Peyer's patch (tissue), 4 donors: ENCODE measurements around the gene FN3K. TPM values are rescaled to one million over a fixed set of nuclear protein-coding genes. Genes with fewer than 3 reads are reported as not detected.
A peak's percentile ranks its signal among the peaks of the same experiment; 100 is the strongest.
"Not testable (repeated sequence)": the region's sequence is repeated elsewhere in the genome, so short reads cannot be mapped to it uniquely, and the experiment has no call there.

Source experiments
- DNase-seq, 3 donors: peaks; one replicate each; pipeline ENCODE4 v3.0.0-alpha.2; 2017 to 2019
- H3K27ac ChIP-seq, 4 donors: fragments of 200-600 bp; sonication (generic); one replicate each; pipeline ENCODE4 v1.5.1; 2016 to 2019
- H3K27me3 ChIP-seq, 2 donors: fragments of 200-600 bp; sonication (generic); one replicate each; pipeline ENCODE4 v1.5.1; 2019
- H3K36me3 ChIP-seq, 3 donors: fragments of 200-600 bp; sonication (generic); one replicate each; pipeline ENCODE4 v1.5.1; 2016 to 2019
- H3K4me1 ChIP-seq, 4 donors: fragments of 200-600 bp; sonication (generic); one replicate each; pipeline ENCODE4 v1.5.1; 2016 to 2019
- H3K4me3 ChIP-seq, 4 donors: fragments of 200-600 bp; sonication (generic); 1 replicate in 3 of 4; 2 replicates in 1 of 4; pipeline ENCODE4 v1.5.1; 2016 to 2019; ENCODE audit warnings: mild to moderate bottlenecking in 1 of 4
- H3K9me3 ChIP-seq, 4 donors: fragments of 200-600 bp; sonication (generic); one replicate each; pipeline ENCODE4 v1.5.1; 2016 to 2019; ENCODE audit warnings: mild to moderate bottlenecking in 1 of 4
- POLR2A ChIP-seq, 2 donors: fragments of 450-650 bp; IDR thresholded peaks; one replicate each; pipeline ENCODE4 v1.5.1; 2017; ENCODE audit warnings: antibody characterized with exemption in 2 of 2, mild to moderate bottlenecking in 2 of 2, moderate library complexity in 2 of 2
- total RNA-seq, 4 donors: library from RNA; depleted of rRNA; stranded (reverse); fragments of >200 nt; gene quantifications; one replicate each; pipeline ENCODE4 v1.1.0, GENCODE V29; 2016
- TF ChIP-seq, protein P1 (sequence below), 6 experiments: fragments of 450-650 bp in 4 of 6; fragments of 200-600 bp in 2 of 6; sonication (generic) in 1 of 6; IDR thresholded peaks; one replicate each; pipeline ENCODE4 v1.5.1; 2017 to 2019; ENCODE audit warnings: antibody characterized with exemption in 6 of 6, mild to moderate bottlenecking in 3 of 6, moderate library complexity in 1 of 6

The FN3K gene
- total RNA-seq, 4 donors from 2014 or later = 14.0 to 56.3 (median 23.0) TPM

DNA sequence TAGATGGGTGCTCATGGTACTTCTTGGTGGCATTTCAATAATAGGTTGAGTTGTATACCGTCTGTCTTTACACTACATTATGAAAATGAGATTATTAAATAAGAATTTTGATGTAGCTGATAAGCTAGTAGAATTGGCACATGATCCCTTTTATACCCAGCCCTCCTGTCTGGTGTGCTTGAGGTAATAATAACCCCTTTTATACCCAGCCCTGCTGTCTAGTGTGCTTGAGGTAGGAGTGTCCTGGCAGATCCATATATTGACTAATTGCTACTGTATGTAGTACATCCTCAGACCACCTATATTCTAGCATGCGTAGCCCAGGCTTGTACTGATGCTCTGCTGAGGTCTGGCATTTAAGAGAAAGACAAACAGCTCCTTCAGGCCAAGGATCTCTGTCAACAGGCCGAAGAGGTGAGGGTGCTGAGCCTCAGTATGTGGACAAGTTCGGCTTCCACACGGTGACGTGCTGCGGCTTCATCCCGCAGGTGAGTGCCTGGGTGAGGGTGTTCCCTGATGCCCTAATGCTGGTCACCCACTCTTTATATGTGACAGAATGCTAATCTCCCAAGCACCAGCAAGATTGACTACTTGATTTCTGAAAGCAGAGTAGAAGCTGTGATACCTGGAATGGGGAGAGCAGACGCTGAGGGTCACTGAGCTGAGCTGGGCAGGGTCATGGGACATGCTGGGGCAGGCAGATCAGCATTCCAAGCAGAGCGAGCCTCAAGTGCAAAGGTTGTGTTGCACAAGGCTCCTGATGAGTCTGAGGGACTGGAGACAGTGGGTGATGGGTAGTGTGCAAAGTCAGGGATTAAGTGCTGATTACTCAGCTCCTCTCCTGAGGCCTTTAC, 5.7 kb downstream of the FN3K start:
- H3K4me1 ChIP-seq = peaks cover 0 to 9% (median 0%) of the 10 kb centered on the region in 4 donors
- peaks cover 0 to 41% (median 0%) of the 10 kb centered on the region in 3 donors for H3K36me3 ChIP-seq
- TF ChIP-seq, protein P1, sequence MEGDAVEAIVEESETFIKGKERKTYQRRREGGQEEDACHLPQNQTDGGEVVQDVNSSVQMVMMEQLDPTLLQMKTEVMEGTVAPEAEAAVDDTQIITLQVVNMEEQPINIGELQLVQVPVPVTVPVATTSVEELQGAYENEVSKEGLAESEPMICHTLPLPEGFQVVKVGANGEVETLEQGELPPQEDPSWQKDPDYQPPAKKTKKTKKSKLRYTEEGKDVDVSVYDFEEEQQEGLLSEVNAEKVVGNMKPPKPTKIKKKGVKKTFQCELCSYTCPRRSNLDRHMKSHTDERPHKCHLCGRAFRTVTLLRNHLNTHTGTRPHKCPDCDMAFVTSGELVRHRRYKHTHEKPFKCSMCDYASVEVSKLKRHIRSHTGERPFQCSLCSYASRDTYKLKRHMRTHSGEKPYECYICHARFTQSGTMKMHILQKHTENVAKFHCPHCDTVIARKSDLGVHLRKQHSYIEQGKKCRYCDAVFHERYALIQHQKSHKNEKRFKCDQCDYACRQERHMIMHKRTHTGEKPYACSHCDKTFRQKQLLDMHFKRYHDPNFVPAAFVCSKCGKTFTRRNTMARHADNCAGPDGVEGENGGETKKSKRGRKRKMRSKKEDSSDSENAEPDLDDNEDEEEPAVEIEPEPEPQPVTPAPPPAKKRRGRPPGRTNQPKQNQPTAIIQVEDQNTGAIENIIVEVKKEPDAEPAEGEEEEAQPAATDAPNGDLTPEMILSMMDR (IDR thresholded peaks at IDR 0.05) = no peak
- TF ChIP-seq POLR2A (IDR thresholded peaks at IDR 0.05) = no peak
- H3K27ac ChIP-seq = peak overlapping the region in 2 of 4 donors; percentile 39 to 68
- no peaks in the 10 kb centered on the region for H3K27me3 ChIP-seq
- H3K9me3 ChIP-seq = peaks cover 0 to 6% (median 2%) of the 10 kb centered on the region in 4 donors
- DNase-seq = peak in 2 of 3 donors; percentile 75 to 84
- no peak overlapping the region for H3K4me3 ChIP-seq

DNA sequence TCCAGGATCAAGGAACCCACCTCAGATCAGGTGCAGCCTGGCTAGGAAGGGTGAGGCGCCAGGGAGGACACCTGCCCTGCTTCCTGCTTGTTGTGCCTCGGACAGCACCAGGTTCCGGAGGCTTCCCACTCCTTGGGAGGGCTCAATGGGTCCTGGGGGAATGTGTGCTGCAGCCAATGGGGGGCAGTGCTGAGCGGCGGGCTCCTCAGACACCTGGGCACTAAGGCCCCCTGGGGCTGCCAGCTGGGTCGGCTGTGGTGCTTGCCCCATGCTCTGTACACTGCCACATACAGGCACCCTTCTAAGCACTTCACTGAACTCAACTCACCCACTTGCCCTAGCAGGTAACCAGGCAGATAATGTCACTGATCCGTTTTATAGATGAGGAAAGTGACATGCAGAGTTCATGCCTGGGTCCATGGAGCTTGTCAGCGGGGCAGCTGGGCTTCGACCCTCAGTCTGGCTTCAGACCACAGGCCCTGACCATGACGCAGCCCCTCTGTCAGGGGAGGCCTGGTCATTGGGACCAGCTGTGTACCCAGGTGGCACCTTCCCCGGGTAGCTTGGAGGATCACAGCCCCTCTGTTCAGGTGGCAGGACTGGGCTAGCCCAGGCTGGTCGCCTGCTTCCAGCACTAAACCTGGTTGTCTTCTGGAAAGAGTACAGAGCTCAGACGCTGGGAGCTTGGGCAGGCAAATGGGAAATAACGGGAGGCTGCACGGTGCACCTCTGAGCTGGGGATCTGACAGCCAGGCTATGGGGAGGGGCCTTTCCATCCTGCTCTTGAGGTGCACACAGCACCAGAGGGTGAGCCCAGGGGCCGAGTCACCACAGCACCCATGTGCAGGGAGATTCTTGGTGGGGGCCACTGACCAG, 8.2 kb downstream of the FN3K start:
- Histone ChIP-seq H3K4me3 (no peak overlapping the region), H3K27ac (no peak overlapping the region), H3K36me3 (peaks cover 0 to 41% (median 0%) of the 10 kb centered on the region in 3 donors), H3K9me3 (peaks cover 0 to 6% (median 2%) of the 10 kb centered on the region in 4 donors), H3K4me1 (no peaks in the 10 kb centered on the region), H3K27me3 (no peaks in the 10 kb centered on the region)
- no peak for DNase-seq
- TF ChIP-seq, protein P1 (IDR thresholded peaks at IDR 0.05) = no peak
- TF ChIP-seq POLR2A (IDR thresholded peaks at IDR 0.05) = no peak

DNA sequence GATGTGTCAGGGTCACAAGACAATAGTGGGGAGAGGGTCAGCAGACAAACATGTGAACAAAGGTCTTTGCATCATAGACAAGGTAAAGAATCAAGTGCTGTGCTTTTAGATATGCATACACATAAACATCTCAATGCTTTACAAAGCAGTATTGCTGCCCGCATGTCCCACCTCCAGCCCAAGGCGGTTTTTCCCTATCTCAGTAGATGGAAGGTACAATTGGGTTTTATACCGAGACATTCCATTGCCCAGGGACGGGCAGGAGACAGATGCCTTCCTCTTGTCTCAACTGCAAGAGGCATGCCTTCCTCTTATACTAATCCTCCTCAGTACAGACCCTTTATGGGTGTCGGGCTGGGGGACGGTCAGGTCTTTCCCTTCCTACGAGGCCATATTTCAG, 9.3 kb downstream of the FN3K start:
- not testable (repeated sequence) for H3K27ac ChIP-seq, H3K4me1 ChIP-seq, H3K4me3 ChIP-seq, H3K9me3 ChIP-seq, DNase-seq, H3K27me3 ChIP-seq
- peaks cover 0 to 38% (median 0%) of the 10 kb centered on the region in 3 donors for H3K36me3 ChIP-seq

DNA sequence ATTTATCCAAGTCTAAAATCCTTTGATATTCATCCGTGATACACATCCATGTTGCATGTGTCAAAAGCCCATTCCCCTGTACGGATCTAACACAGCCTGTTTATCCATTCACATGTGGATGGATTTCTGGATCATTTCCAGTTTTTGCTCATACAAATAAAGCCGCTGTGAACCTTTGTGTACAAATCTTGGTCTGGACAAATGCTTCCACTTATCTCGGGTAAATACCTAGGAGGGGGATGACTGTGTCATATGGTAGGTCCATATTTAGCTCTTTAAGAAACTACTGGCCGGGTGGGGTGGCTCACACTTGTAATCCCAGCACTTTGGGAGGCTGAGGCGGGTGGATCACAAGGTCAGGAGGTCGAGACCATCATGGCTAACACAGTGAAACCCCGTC, 10.1 kb downstream of the FN3K start:
- Histone ChIP-seq H3K4me3 (no peak overlapping the region), H3K27ac (no peak overlapping the region), H3K36me3 (peaks cover 0 to 31% (median 0%) of the 10 kb centered on the region in 3 donors), H3K9me3 (peaks cover 0 to 6% (median 2%) of the 10 kb centered on the region in 4 donors), H3K27me3 (no peaks in the 10 kb centered on the region), H3K4me1 (no peaks in the 10 kb centered on the region)
- DNase-seq = no peak
- TF ChIP-seq, protein P1 (IDR thresholded peaks at IDR 0.05) = no peak
- TF ChIP-seq POLR2A (IDR thresholded peaks at IDR 0.05) = no peak

DNA sequence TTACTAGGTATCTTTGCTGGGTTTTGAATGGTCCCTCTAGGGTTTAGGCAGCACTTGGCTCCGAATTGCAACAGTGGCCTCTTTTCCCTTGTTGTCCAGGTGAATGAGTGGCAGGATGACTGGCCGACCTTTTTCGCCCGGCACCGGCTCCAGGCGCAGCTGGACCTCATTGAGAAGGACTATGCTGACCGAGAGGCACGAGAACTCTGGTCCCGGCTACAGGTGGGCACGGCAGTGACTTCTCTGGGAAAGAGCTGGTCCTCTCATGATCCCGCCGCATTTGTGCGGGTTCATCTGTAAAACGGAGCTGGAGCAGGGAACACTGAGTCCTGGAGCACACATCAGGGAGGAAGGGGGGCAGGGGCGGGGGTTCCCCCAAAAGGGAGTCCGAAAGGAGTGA, 13.3 kb downstream of the FN3K start:
- H3K36me3 ChIP-seq = peaks cover 0 to 3% (median 0%) of the 10 kb centered on the region in 3 donors
- TF ChIP-seq, protein P1 (IDR thresholded peaks at IDR 0.05) = no peak
- no peak for TF ChIP-seq POLR2A (IDR thresholded peaks at IDR 0.05)
- H3K9me3 ChIP-seq = no peaks in the 10 kb centered on the region
- DNase-seq = no peak
- H3K27ac ChIP-seq = no peak overlapping the region
- peaks cover 0 to 14% (median 9%) of the 10 kb centered on the region in 4 donors for H3K4me1 ChIP-seq
- H3K27me3 ChIP-seq = no peaks in the 10 kb centered on the region
- no peak overlapping the region for H3K4me3 ChIP-seq
